NCI-H187 (cell line): Measurements from ENCODE around the gene HIPK2.
"Not testable (repeated sequence)": the region's sequence is repeated elsewhere in the genome, so short reads cannot be mapped to it uniquely, and the experiment has no call there.

Experiments used
- DNase-seq, 2 experiments: peaks; one replicate each; lab custom pipeline; 2025; lab: John Stamatoyannopoulos, UW

The HIPK2 gene

DNA sequence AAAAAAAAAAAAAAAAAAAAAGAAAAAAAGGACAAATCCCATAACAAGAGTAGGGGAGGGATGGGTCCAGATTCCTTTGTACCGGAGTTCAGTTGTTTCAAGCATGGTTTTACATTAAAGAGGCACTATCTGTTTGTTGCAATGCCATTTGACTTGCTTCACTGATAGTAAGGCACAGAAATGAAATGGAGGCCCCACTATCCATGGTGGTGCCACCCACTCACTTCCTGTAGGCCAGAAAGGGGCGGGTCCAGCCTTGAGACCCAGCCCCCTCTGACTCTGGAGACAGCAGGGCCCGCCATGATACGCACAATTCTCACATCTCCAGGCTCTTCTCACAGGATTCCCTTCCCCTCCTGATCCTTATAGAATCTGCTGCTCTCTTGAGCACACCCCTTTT, 154.3 kb downstream of the HIPK2 start:
- DNase-seq, result no peak

DNA sequence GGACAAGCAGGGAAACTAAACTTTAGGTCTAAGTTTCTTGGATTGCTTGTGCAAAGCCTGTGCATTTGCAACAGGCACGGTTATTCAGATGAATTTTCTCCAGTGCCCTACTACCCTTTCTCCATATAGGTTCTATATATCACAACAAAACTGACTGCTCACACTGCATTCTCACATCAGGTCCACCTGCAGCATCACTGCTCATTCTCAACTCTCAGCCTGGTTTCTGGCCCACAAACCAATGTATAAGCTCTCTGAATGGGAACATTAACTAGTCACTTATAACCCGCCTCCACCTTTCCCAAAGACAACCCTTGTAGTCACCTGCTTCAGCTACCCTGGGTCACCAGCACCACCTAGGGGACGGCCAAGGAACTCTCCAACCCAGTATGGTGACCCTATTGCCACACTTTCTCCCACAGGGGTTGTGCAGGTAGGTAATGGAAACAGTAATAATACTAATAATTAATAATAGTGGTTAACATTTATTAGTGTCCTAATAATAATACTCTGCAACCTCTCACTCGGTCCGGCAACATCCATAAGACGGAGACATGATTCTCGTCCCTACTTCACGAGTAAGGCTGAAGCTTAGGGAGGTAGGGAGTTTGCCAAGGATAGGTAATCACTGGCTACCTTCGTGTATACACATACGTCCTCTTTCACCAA, 157.0 kb downstream of the HIPK2 start:
- DNase-seq, result peak; percentile 21 to 36

GRCh38 chr7:139619367-139619657, 158.5 kb downstream of the HIPK2 start:
- DNase-seq, result no peak

DNA sequence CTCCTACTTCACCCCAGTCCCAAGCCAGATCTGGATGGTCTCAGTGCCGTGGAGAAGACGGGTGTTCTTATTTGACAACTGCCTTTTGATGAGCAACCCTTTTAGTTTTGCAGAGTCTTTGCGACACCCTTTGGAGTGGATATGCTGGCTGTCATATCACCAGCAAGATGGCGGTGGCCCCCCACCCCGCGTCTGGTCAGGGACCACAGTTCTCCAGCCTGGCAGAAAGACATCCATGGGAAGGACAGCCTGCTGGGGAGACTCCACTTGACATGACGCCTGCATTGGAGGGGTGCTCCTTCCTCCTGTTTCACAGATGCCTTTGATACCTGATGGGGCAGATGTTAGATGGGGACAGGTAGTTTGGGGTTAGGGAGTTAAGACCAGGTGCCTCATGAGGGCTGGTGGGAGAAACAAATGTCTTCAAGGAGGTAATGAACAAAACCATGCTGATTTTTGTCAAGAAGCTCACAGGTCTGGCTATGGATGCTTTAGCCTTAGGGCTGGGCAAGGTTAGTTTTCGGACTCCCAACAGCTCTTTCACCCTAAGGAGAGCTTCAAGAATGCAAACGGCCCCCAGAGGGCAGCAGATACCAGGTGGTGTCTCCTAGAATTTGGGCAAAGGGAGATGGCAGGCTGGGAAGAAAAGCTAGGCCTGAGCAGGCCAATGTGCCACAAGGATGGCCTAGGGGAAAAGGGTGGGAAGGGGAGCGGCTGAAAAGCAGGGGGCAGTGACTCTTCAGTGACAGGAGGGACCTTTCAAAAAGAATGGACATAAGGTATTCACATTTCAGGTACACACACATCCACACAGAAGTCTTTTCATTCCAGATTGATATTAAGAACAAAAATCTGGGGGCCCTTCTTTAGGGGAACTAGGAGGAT, 159.1 kb downstream of the HIPK2 start:
- no peak for DNase-seq

DNA sequence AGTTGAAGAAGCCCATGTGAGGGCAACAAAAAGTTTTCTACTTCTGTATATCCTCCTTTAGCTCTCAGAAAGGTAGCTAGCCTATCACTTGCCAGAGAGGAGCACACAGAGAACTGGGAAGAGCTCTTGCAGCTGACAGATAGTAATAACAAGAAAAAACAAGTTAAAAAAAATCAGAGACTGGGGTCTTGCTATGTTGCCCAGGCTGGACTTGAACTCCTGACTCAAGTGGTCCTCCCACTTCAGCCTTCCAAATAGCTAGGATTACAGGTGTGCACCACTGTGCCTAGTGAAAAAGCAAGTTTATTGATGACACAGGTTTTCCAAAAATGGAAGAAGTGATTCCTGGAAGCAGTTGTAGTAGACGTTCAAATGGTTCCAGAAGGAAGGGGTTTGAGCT, 160.7 kb downstream of the HIPK2 start:
- DNase-seq, result no peak

- DNase-seq, result no peak
Measured at GRCh38 chr7:139614886-139615285, 162.9 kb downstream of the HIPK2 start.

DNA sequence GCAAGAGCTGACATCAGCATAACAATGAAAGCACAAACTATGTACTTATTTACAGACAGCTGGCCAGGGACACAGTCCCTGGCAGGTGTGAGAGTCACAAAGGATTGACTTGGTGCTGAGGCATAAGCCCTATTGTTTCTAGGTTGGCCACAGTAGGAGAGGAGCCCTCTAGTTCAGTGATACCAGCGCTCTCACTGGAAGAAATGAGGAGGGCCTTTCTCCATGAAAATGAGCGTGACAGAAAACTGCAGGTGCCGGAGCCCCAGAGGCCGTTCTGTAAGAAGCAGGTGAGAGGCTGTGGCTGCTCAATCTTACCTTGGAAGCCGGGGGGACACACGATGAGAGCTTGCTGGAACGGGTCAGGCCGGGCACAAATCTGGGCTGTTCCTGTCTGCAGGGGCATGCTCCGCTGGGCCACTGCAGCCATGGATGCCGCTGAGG, 163.8 kb downstream of the HIPK2 start:
- DNase-seq, result peak; percentile 51 to 59

DNA sequence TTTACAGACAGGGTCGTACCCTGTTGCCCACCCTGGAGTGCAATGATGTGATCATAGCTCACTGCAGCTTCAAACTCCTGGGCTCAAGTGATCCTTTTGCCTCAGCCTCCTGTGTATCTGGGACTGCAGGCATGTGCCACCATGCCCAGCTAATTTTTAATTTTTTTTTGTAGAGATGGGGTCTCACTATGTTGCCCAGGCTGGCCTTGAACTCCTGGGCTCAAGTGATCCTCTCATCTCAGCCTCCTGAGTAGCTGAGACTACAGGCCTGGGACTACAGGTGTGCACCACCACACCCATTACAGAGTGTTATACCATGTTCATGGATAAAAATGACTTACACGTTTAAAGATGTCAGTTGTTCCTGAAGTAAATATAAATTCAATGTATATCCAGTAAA, 166.2 kb downstream of the HIPK2 start:
- not testable (repeated sequence) for DNase-seq

DNA sequence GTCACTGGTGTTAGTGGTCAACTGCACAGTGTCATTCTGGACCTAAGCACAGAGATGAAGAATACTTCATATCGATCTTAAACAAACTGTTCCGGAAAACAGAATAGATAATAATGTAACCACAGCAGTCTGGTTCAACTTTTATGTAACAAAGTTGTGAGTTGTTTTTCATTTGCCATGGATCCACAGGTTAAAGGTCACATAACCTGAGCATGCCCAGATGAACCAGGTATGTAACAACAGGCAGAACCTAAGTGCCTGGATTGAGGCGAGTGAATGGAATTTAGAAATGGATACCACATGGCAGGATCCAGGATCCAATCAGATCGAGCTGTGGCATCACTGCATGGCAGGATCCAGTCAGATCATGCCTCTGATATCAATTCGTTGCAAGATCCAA, 167.2 kb downstream of the HIPK2 start:
- no peak for DNase-seq

DNA sequence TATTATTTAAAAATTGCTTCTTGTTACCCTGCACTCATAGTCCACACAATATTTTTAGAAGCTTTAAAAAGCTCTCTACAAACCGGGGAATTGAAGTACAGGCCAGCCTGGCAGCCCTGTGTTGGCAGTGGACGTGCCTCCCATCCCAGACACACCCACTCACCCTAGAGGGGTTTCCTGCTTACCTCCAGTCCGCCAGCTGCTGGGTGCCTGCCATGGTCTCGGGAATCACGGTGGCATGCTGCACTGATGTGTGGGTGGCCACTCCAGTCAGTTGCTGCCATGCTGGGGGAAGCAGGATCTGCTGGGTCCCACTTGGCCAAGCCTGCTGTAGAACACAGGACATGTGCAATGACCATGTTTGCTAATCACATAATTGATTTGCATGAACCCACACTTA, 173.9 kb downstream of the HIPK2 start:
- DNase-seq, result no peak

DNA sequence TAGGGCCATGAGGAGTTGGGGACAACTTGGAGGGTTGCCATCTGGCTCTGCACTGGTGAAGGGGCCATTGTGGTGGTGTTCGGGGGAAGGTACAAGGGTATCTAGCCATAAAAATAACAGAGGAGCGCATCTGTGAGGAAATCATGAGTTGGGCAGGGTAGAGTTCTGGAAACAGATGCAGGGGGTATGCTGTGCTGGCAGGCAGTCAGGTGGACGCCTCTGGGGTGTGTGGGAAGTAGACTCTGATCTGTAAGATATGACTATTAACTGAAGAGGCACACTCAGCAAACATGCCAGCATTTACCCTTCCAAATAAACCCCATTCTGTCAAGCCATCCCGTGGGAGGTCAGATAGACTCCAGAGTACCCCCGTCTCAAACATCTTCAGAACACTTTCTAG, 174.5 kb downstream of the HIPK2 start:
- no peak for DNase-seq

- no peak for DNase-seq
Measured at GRCh38 chr7:139602143-139602722, 175.6 kb downstream of the HIPK2 start.

GRCh38 chr7:139601176-139601575, 176.6 kb downstream of the HIPK2 start:
- no peak for DNase-seq

DNA sequence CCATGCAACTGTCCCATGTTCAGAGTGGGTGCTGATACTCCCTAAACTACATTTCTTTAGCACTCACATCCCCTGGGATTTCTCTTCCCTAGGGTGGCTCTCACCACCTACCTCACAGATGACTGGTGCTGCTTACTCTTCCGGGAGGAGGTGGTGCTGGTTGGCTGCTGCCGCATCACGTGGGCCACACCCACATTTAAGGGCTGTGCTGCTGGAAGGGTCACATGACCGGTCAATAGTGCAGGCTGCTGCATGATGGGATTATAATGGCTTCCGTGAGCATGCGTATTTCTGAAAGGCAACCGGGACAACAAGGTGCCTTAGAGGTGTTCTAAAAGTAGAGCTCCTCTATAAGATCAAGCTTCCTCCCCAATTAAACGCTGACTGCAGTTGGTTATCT, 177.5 kb downstream of the HIPK2 start:
- DNase-seq, result no peak

DNA sequence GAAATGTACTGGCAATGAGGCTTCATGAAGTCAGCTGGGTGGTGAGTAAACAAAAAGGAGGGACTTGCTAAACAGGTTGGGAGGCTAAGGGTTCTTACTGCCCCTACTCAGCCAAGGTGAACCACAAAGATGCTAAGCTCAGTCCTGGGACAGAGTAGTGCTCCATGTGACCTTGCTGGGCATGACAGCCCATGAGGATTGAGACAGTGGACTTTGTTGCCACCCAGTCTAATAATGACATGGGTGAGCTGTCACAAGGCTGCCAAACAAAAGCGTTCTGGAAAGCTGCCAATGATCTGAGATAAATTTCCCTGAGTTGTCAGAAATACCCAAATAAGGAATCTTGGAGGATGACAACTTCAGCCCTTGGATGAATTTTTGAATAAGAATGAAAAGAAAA, 179.2 kb downstream of the HIPK2 start:
- DNase-seq, result no peak

DNA sequence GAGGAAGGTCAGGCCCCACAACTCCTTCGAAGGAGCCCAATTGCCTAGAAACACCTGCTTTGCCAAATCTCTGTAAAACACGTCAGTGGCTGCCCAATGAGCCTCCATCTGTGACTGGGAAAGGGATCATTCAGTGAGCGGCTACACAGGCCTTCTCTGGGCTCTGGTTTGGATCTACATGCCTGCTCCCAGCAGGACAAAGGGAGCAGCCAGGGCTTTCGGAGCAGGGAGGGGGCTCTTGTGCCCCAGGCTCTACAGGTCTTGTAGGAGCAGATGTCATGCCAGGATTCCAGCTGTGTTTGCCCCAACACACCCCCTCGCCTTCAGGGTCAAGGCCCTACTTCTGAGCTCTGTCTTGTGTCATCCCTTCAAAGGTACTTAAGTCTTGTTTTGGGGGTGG, 180.8 kb downstream of the HIPK2 start:
- DNase-seq, result no peak

GRCh38 chr7:139596626-139597025, 181.2 kb downstream of the HIPK2 start:
- DNase-seq, result no peak

DNA sequence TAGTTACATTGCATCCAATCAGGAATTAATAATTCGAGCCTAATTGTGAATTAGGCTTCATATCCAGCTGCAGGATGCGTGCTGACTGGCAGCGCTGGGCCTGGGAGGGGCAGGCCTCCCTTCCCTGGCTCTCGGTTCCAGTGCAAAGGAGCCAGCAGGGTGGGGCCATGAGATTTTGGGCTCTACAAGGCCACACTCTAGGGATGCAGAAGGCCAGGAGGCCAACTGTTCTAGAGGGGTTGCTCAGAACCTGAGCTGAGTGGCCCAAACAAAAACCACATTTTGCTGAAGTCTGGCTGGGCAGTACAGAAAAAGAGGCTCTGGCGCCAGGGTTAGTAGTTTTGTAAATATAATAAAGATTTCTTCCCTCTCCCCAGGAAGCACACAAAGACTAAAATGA, 182.0 kb downstream of the HIPK2 start:
- no peak for DNase-seq

- no peak for DNase-seq
Measured at GRCh38 chr7:139594911-139595476, 182.8 kb downstream of the HIPK2 start.

GRCh38 chr7:139594090-139594489, 183.7 kb downstream of the HIPK2 start:
- DNase-seq, result no peak

DNA sequence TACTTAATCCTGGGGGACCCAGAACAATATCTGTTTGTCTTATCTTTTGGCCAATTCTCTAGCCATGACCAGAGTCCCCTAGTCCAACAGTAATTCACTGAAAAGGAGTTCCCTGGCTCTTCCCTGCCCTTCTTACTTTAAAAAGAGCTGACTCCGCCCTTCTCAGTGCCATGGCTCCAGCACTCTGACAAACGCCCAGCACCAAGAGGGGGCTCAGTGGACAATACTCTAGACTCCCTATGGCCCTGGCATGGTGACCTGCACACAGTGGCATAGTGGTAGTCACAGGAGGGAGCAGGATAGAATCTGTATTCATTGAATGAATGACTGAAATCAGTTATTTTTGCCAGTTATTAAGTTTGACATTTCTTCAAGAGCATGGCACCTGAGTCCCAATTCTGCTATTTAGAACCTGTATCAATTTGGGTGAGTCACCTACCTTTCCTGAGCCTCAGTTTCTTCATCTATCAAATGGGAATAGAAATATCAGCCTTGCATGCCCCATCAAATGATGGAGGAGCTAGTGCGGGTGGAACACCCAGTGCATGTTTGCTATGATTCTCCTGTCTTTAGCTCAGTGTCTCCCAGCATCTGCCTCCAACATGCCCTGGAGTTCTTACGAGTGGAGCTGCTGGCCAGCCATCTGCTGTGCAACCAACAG, 184.9 kb downstream of the HIPK2 start:
- no peak for DNase-seq

GRCh38 chr7:139591550-139592195, 186.1 kb downstream of the HIPK2 start:
- DNase-seq, result peak; percentile 68 to 75
